Lower leg skin (tissue), 3 donors: ENCODE measurements around the gene PLEKHJ1.

ENCODE experiments used
- CTCF ChIP-seq, 3 donors: fragments of 450-650 bp; IDR thresholded peaks; one replicate each; pipeline ENCODE4 v1.5.1; 2016; ENCODE audit warnings: antibody characterized with exemption in 3 of 3, mild to moderate bottlenecking in 3 of 3, moderate library complexity in 2 of 3
- POLR2A ChIP-seq, 2 donors: fragments of 450-650 bp; IDR thresholded peaks; one replicate each; pipeline ENCODE4 v1.6.1; 2016 to 2017; ENCODE audit warnings: antibody characterized with exemption in 2 of 2, mild to moderate bottlenecking in 1 of 2, moderate library complexity in 1 of 2

GRCh38 chr19:2274185-2274711 is 38.1 kb upstream of the PLEKHJ1 start:
- TF ChIP-seq CTCF (IDR thresholded peaks at IDR 0.05) (no peak), POLR2A (IDR thresholded peaks at IDR 0.05) (no peak)
